GM23338 (cell line): ENCODE measurements around the gene OXNAD1. TPM values are rescaled to one million over a fixed set of nuclear protein-coding genes. Genes with fewer than 3 reads are reported as not detected.

Experiments
- ATAC-seq: fragments of 200-7000 bp; cut with Tn5 transposase; 3 replicates; pipeline ENCODE4 v1.9.1; 2020
- DNase-seq: peaks from one replicate; pipeline ENCODE4 v3.0.0-alpha.2; 2015; ENCODE audit warnings: low spot score
- H2AFZ ChIP-seq: fragments of 200-600 bp; sonication (generic); 2 replicates; pipeline ENCODE4 v1.8.0; 2016; ENCODE audit warnings: antibody characterized with exemption, mild to moderate bottlenecking, moderate library complexity
- H3F3A ChIP-seq: fragments of 200-600 bp; sonication (generic); replicated peaks from 2 replicates; pipeline ENCODE4 v1.8.0; 2017; ENCODE audit warnings: antibody characterized with exemption, mixed run types, low read depth
- H3K27ac ChIP-seq: fragments of 200-600 bp; sonication (generic); 2 replicates; pipeline ENCODE4 v1.6.1; 2016; ENCODE audit warnings: low read depth
- H3K27me3 ChIP-seq: fragments of 200-600 bp; sonication (generic); 2 replicates; pipeline ENCODE4 v1.8.0; 2016; ENCODE audit warnings: mild to moderate bottlenecking, mixed run types, moderate library complexity; ENCODE audit not compliant: insufficient read depth
- H3K36me3 ChIP-seq: fragments of 200-600 bp; sonication (generic); 2 replicates; pipeline ENCODE4 v1.8.0; 2016; ENCODE audit warnings: mild to moderate bottlenecking; ENCODE audit not compliant: insufficient read depth
- H3K4me1 ChIP-seq: fragments of 200-600 bp; sonication (generic); 2 replicates; pipeline ENCODE4 v1.8.0; 2016; ENCODE audit warnings: mild to moderate bottlenecking, moderate library complexity; ENCODE audit not compliant: insufficient read depth
- H3K4me2 ChIP-seq: fragments of 200-600 bp; sonication (generic); 2 replicates; pipeline ENCODE4 v1.7.1; 2017; ENCODE audit warnings: mixed run types
- H3K4me3 ChIP-seq: fragments of 200-600 bp; sonication (generic); 2 replicates; pipeline ENCODE4 v1.6.1; 2016; ENCODE audit warnings: mixed run types
- H3K79me2 ChIP-seq: fragments of 200-600 bp; sonication (generic); replicated peaks from 2 replicates; pipeline ENCODE4 v1.8.0; 2017; ENCODE audit warnings: mild to moderate bottlenecking; ENCODE audit not compliant: insufficient read depth
- H3K9me2 ChIP-seq: fragments of 200-600 bp; sonication (generic); 2 replicates; pipeline ENCODE4 v1.8.0; 2017; ENCODE audit not compliant: insufficient read depth
- H4K20me1 ChIP-seq: fragments of 200-600 bp; sonication (generic); replicated peaks from 2 replicates; pipeline ENCODE4 v1.8.0; 2017; ENCODE audit warnings: mild to moderate bottlenecking; ENCODE audit not compliant: insufficient read depth
- H3K27ac Mint-ChIP-seq: 2 replicates; pipeline ENCODE4 v1.8.0; 2020; ENCODE audit warnings: inconsistent platforms, mild to moderate bottlenecking, moderate library complexity, mixed read lengths
- H3K27me3 Mint-ChIP-seq: 3 replicates; pipeline ENCODE4 v1.8.0; 2022; ENCODE audit warnings: low read depth, mild to moderate bottlenecking, moderate library complexity, mixed read lengths, inconsistent platforms; ENCODE audit not compliant: insufficient read depth, poor library complexity
- H3K36me3 Mint-ChIP-seq: 3 replicates; pipeline ENCODE4 v1.8.0; 2021; ENCODE audit warnings: low read depth, mild to moderate bottlenecking, inconsistent platforms, moderate library complexity, mixed read lengths
- H3K4me1 Mint-ChIP-seq: 3 replicates; pipeline ENCODE4 v1.8.0; 2020; ENCODE audit warnings: mild to moderate bottlenecking, inconsistent platforms, mixed read lengths
- H3K4me3 Mint-ChIP-seq: 3 replicates; pipeline ENCODE4 v1.8.0; 2021; ENCODE audit warnings: moderate library complexity, mild to moderate bottlenecking, inconsistent platforms, mixed read lengths
- H3K9me3 Mint-ChIP-seq: 3 replicates; pipeline ENCODE4 v1.8.0; 2020; ENCODE audit warnings: moderate library complexity, mild to moderate bottlenecking, inconsistent platforms, mixed read lengths
- CREB1 ChIP-seq: fragments of 250-450 bp; sonication (Bioruptor Pico); IDR thresholded peaks from 2 replicates; pipeline ENCODE4 v1.5.0; 2020; ENCODE audit warnings: low read depth, mild to moderate bottlenecking, moderate library complexity
- EZH2 ChIP-seq: fragments of 200-600 bp; sonication (generic); IDR thresholded peaks from one replicate; pipeline ENCODE4 v1.8.0; 2017; ENCODE audit warnings: antibody characterized with exemption, mild to moderate bottlenecking, low read depth; ENCODE audit not compliant: unreplicated experiment
- EZH2phosphoT487 ChIP-seq: fragments of 200-600 bp; sonication (generic); IDR thresholded peaks from one replicate; pipeline ENCODE4 v1.8.1; 2018; ENCODE audit warnings: antibody characterized with exemption; ENCODE audit not compliant: unreplicated experiment
- JUNB ChIP-seq: IDR thresholded peaks from one replicate; pipeline ENCODE4 v1.6.1; 2016; ENCODE audit warnings: antibody characterized with exemption; ENCODE audit not compliant: unreplicated experiment
- STAT1 ChIP-seq: IDR thresholded peaks from one replicate; pipeline ENCODE4 v1.6.1; 2016; ENCODE audit warnings: antibody characterized with exemption; ENCODE audit not compliant: unreplicated experiment
- ZNF114 ChIP-seq: fragments of 250-450 bp; sonication (Bioruptor Pico); IDR thresholded peaks from 2 replicates; pipeline ENCODE4 v1.5.0; 2020; ENCODE audit warnings: mild to moderate bottlenecking, moderate library complexity
- ZNF331 ChIP-seq: fragments of 250-450 bp; sonication (Bioruptor Pico); IDR thresholded peaks from 2 replicates; pipeline ENCODE4 v1.5.0; 2020; ENCODE audit warnings: low read depth, mild to moderate bottlenecking, moderate library complexity
- polyA plus RNA-seq: library from polyadenylated mRNA; unstranded; fragments of >200 nt; fragmentation: Nextera tagmentation; extraction: Ambion mirVana; gene quantifications from 2 replicates; pipeline ENCODE4 v1.2.1, GENCODE V29; 2016
- total RNA-seq: library from RNA; depleted of rRNA; stranded (reverse); fragments of >200 nt; shearing (Covaris generic); gene quantifications from 2 replicates; pipeline ENCODE4 v1.2.3, GENCODE V29; 2014
- TF ChIP-seq, protein P1 (sequence below): IDR thresholded peaks from 2 replicates; pipeline ENCODE4 v1.6.1; 2016; ENCODE audit warnings: antibody characterized with exemption
- TF ChIP-seq, protein P2 (sequence below): fragments of 250-450 bp; sonication (Bioruptor Pico); IDR thresholded peaks from 2 replicates; pipeline ENCODE4 v1.5.0; 2020; ENCODE audit warnings: mild to moderate bottlenecking, moderate library complexity

The OXNAD1 gene
- total and polyA plus RNA-seq, 2 experiments from 2014 or later = 22.9 to 34.2 TPM

- no peak for TF ChIP-seq EZH2phosphoT487
- TF ChIP-seq STAT1 = no peak
- TF ChIP-seq ZNF114 (CRISPR knock-in tag) = no peak
Measured at GRCh38 chr3:16273867-16274266, 8.9 kb downstream of the OXNAD1 start (continued).

DNA sequence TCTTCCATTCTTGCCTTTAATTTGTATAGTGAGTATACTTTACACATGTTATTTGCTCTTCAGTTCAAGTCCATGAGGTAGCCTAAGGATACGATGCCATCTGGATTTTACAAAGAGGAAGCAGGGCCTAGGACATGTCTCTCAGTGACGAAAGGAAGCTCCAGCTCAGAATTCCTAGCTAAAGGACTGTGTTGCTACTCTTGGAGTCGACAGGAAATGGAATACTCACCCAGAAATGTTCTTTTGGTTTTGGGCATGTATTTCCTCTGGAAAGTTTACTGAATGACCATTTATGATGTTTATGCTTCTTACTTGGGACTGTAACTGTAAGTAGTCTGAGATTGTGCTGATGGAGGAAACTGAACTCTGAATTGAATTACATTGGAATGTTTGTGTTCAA, 12.5 kb downstream of the OXNAD1 start:
- Mint-ChIP-seq H3K4me3 (no peak overlapping the region), H3K9me3 (no peaks in the 10 kb centered on the region), H3K36me3 (peaks cover 17% of the 10 kb centered on the region), H3K4me1 (no peaks in the 10 kb centered on the region), H3K27me3 (peaks cover 2% of the 10 kb centered on the region), H3K27ac (no peak overlapping the region)
- H3K27ac ChIP-seq = no peak overlapping the region
- no peaks in the 10 kb centered on the region for H3K27me3 ChIP-seq
- H4K20me1 ChIP-seq = peaks cover 6% of the 10 kb centered on the region; the same call in 1 of the 2 replicates
- no peaks in the 10 kb centered on the region for H3K9me2 ChIP-seq
- H3K4me2 ChIP-seq = no peak overlapping the region
- TF ChIP-seq EZH2 (no peak), STAT1 (no peak), JUNB (no peak), ZNF331 (no peak), CREB1 (CRISPR knock-in tag) (no peak), ZNF114 (CRISPR knock-in tag) (no peak), EZH2phosphoT487 (no peak)
- TF ChIP-seq, protein P1, sequence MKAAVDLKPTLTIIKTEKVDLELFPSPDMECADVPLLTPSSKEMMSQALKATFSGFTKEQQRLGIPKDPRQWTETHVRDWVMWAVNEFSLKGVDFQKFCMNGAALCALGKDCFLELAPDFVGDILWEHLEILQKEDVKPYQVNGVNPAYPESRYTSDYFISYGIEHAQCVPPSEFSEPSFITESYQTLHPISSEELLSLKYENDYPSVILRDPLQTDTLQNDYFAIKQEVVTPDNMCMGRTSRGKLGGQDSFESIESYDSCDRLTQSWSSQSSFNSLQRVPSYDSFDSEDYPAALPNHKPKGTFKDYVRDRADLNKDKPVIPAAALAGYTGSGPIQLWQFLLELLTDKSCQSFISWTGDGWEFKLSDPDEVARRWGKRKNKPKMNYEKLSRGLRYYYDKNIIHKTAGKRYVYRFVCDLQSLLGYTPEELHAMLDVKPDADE = no peak
- TF ChIP-seq, protein P2, sequence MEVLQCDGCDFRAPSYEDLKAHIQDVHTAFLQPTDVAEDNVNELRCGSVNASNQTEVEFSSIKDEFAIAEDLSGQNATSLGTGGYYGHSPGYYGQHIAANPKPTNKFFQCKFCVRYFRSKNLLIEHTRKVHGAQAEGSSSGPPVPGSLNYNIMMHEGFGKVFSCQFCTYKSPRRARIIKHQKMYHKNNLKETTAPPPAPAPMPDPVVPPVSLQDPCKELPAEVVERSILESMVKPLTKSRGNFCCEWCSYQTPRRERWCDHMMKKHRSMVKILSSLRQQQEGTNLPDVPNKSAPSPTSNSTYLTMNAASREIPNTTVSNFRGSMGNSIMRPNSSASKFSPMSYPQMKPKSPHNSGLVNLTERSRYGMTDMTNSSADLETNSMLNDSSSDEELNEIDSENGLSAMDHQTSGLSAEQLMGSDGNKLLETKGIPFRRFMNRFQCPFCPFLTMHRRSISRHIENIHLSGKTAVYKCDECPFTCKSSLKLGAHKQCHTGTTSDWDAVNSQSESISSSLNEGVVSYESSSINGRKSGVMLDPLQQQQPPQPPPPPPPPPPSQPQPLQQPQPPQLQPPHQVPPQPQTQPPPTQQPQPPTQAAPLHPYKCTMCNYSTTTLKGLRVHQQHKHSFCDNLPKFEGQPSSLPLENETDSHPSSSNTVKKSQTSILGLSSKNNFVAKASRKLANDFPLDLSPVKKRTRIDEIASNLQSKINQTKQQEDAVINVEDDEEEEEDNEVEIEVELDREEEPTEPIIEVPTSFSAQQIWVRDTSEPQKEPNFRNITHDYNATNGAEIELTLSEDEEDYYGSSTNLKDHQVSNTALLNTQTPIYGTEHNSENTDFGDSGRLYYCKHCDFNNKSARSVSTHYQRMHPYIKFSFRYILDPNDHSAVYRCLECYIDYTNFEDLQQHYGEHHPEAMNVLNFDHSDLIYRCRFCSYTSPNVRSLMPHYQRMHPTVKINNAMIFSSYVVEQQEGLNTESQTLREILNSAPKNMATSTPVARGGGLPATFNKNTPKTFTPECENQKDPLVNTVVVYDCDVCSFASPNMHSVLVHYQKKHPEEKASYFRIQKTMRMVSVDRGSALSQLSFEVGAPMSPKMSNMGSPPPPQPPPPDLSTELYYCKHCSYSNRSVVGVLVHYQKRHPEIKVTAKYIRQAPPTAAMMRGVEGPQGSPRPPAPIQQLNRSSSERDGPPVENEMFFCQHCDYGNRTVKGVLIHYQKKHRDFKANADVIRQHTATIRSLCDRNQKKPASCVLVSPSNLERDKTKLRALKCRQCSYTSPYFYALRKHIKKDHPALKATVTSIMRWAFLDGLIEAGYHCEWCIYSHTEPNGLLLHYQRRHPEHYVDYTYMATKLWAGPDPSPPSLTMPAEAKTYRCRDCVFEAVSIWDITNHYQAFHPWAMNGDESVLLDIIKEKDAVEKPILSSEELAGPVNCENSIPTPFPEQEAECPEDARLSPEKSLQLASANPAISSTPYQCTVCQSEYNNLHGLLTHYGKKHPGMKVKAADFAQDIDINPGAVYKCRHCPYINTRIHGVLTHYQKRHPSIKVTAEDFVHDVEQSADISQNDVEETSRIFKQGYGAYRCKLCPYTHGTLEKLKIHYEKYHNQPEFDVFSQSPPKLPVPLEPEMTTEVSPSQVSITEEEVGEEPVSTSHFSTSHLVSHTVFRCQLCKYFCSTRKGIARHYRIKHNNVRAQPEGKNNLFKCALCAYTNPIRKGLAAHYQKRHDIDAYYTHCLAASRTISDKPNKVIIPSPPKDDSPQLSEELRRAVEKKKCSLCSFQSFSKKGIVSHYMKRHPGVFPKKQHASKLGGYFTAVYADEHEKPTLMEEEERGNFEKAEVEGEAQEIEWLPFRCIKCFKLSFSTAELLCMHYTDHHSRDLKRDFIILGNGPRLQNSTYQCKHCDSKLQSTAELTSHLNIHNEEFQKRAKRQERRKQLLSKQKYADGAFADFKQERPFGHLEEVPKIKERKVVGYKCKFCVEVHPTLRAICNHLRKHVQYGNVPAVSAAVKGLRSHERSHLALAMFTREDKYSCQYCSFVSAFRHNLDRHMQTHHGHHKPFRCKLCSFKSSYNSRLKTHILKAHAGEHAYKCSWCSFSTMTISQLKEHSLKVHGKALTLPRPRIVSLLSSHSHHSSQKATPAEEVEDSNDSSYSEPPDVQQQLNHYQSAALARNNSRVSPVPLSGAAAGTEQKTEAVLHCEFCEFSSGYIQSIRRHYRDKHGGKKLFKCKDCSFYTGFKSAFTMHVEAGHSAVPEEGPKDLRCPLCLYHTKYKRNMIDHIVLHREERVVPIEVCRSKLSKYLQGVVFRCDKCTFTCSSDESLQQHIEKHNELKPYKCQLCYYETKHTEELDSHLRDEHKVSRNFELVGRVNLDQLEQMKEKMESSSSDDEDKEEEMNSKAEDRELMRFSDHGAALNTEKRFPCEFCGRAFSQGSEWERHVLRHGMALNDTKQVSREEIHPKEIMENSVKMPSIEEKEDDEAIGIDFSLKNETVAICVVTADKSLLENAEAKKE (CRISPR knock-in tag) = no peak
- DNase-seq = no peak
- H2AFZ ChIP-seq = no peak overlapping the region
- no peaks in the 10 kb centered on the region for H3K4me1 ChIP-seq
- H3K36me3 ChIP-seq = peaks cover 23% of the 10 kb centered on the region; the same call in 1 of the 2 replicates
- no peak for ATAC-seq
- H3K79me2 ChIP-seq = no peaks in the 10 kb centered on the region
- H3K4me3 ChIP-seq = no peak overlapping the region
- no peaks in the 10 kb centered on the region for H3F3A ChIP-seq
